Activated CD8-positive, alpha-beta memory T cell treated with anti-CD3 and anti-CD28 coated beads, Interleukin-2, amount 50 U/mL, for 1 hour (primary cell): ENCODE measurements around the gene PARD3.
"Not testable (repeated sequence)": the region's sequence is repeated elsewhere in the genome, so short reads cannot be mapped to it uniquely, and the experiment has no call there.

Experiments used
- DNase-seq: peaks from one replicate; pipeline ENCODE4 v3.0.0-alpha.2; 2020; ENCODE audit errors: extremely low read depth

PARD3 gene

DNA sequence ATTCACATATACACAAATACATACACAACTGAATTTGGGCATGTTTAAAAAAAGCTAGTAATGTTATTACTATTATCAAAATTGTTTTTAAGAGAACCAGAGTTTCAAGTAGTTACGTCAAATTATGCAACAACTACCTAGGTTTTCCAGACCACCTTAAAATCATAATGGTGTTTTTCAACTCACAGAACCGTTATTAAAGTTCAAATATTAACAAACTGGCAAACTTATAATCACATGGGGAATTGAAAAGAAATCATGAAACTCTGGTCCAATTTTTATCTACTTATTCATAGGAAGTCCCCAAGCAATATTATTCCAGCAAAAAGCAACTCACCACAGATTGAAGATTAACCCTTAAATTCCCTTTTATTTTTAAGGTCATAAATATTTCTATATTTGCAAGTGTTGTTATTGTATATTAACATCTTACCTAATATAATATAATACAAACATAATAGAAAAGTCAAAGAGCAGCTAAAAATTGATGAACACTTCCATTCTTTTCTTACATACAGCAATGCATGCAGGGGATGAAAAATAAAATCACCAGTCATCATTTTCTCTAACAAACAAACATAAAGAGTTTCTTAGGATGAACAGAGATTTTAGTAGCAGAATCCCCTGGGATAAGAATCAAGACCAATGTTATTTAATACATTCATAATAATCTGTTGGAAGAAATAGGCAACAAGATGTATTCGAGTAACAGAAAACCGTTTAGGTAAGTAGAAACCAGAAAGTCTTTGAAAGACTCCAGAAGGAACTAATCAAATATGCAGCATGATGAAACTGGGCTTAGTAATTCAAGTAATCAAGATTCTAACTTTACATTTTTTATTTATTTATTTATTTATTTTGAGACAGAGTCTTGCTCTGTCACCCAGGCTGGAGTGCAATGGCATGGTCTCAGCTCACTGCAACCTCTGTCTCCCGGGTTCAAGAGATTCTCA lies 391.1 kb downstream of the PARD3 start:
- no peak for DNase-seq

DNA sequence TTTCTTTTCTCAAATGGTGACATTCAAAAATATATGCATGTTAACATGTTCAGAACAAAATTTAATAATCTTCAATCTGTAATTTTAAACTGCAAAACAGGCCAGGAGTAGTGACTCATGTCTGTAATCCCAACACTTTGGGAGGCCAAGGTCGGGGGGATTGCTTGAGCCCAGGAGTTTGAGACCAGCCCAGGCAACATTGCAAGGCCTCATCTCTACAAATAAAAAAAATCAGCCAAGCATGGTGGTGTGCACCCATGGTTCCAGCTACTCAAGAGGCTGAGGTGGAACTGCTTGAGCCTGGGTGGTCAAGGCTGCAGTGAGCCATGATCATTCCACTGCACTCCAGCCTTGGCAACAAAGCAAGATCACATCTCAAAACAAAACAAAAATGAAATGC lies 394.3 kb downstream of the PARD3 start:
- DNase-seq, result no peak

DNA sequence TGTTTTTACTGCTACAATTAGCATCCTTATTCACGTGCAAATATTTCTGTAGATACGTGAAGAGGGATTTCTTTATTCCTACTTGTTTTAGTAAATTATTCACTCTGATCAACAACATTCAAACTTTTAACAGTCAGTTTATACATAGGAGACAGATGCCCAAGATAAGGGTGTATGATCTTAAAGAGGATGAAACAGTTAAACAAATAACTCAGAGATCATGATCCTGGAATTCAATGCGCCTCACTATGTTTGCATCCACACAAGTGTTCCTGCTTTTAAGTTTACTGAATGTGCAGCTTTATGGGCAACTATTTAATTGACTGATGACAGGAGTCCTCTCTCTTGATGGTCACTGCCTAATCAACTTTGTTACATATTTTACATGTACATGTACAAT lies 394.8 kb downstream of the PARD3 start:
- no peak for DNase-seq

DNA sequence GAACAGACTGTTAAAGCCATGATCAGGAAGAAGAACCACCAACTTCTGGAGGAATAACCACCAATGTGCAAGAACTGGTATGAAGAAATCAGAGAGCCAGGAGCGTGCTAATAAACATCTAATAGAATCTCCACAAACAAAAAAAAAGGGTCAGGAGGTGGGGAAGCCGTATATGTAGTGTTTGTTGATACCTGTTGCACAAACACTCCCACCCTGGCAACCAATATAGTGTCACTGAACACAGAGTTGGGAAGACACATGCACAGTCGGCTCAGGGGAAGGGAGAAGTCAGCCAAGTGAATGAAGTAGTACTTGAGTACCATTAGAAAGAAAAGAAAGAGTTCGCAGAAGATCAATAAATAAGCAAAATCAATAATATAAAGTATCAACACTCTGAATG lies 400.1 kb downstream of the PARD3 start:
- DNase-seq, result no peak

DNA sequence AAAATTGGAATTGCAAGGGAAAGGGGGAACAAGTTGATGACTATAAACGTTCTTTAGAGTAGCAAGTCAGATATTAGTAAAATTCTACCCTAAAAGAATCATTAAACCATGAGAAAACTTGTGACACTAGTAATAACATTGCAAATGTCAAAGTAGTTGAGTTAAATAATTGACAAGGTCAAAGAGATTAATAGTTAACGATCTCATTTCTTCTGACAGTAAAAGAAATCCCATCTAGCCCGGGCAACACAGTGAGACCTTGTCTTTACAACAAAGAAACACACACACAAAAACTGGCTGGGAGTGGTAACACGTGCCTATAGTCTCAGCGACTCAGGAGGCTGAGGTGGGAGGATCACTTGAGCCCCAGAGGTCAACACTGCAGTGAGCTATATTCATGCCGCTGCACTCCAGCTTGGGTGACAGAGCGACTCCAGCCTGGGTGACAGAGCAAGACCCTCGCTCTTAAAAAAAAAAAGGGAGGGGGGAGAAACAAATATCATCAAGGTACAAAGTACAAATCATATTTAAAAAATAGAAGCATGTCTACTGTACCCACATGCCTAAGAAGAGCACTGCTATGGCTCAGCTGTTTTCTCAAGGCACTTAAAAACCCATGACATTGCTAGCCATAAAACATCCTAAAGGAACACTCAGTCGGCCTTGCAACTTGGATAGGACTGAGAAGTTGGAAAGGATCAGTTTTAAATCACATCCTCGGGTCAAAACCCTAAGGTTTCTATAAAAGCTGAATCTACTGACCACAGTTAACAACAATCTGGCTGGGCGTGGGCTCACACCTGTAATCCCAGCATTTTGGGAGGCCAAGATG lies 401.1 kb downstream of the PARD3 start:
- no peak for DNase-seq

DNA sequence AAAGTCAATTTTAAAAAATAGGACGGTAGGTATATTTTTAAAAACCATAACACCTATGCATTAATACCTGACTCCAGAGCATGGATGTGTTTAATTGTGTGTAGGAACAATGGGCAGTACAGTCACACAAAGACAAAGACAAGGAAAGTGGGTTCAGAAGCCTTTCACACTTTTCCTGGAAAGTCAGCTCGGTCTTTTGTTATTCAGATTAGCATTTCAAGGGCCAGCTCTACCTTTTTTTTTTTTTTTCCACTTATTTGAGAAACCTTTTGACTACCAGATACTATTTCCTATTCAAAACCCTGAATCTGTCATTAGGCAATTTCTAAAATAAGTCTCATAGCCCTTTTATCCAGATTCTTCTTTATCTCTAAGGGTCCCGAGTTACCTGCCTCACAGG lies 401.9 kb downstream of the PARD3 start:
- no peak for DNase-seq

DNA sequence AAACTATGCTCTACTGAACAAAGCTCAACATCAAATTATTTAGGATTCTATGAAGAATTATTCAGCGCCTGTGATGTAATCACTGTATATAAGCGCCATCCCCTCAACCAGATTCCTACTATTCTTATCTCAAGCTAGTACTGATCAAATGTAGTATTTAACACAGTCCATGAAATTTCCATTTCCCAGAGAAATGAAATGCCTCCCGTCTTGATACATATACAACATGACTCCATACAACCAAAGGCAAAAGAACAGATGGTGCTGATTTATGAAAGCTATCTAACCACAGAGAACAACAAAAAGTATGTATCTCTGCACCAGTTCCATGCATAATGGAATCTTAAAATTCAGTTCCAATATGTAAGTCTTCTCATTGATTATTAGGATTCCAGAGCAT lies 406.1 kb downstream of the PARD3 start:
- no peak for DNase-seq

DNA sequence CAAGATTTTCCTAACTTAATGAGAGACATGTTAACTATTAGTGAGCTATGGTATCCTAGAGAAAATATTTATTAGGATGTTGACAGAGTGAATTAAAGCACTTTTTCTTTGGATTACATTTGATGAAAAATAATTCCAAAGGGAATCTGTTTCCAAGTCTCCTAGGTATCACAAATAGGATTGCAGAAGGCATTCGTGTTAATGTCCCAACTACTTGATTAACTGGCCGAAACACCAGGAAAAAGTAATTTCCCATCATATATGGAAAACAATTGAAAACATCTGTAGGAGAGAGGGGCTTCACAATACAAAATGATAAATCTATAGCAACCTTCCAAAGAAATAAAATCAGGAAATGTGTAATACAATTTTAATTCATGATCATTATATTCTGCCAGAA lies 406.7 kb downstream of the PARD3 start:
- no peak for DNase-seq

DNA sequence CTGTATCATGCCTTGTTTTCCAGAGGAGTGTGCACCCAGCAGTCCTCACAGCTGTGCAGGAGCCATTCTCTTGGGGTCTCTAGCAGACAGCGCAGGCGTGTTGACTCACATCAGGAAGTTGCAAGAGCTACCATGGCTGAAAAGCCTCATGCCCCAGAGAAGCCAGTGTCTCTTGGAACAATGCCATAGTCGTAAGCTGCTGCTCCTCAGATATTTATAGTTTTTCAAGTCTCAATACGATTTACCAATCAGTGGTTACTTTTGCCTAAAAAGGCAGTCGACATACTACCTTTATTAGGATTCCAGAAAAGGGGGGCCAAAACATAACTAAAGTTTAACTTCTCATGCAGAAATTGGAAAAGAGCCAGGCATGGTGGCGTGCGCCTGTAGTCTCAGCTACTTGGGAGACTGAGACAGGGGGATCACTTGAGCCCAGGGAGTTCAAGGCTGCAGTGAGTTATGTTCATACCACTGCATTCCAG lies 407.7 kb downstream of the PARD3 start:
- DNase-seq, result no peak

DNA sequence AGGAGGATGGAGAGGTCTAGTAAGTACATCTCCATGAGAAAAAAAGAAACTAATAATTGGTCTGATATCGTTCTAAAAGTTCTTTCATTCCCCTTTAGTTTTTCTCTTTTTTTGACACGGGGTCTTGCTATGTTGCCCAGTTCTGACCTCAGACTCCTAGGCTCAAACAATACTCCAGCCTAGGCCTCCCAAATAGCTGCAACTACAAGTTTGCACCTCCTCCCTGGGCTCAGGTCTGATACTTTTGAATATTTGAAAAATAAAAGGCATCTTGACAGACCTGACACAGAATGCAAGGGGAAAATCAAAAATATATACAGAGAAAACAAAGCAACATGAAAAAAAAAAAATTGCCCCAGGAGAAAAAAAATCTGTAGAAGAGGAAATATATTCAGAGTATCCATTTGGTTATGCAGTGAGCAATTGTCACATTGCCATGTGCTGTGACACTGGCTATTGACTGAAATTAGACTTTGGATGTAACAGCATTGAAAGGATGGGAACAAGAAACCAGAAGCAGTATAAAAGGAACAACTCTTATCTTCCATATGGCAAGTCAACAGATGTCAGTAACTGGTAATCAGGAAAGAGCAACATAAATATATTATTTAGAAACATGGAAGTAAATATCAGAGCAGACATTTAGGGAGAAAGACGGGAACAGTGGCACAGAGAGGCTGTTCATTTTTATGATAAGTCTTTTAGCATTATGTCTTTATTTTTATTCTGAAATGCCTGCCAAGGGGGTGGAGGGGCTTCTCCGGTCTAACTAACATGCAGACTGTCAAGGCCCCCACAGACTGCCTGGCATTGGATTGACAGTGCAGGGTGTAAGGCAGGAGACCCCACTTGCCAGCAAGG lies 408.4 kb downstream of the PARD3 start:
- no peak for DNase-seq

DNA sequence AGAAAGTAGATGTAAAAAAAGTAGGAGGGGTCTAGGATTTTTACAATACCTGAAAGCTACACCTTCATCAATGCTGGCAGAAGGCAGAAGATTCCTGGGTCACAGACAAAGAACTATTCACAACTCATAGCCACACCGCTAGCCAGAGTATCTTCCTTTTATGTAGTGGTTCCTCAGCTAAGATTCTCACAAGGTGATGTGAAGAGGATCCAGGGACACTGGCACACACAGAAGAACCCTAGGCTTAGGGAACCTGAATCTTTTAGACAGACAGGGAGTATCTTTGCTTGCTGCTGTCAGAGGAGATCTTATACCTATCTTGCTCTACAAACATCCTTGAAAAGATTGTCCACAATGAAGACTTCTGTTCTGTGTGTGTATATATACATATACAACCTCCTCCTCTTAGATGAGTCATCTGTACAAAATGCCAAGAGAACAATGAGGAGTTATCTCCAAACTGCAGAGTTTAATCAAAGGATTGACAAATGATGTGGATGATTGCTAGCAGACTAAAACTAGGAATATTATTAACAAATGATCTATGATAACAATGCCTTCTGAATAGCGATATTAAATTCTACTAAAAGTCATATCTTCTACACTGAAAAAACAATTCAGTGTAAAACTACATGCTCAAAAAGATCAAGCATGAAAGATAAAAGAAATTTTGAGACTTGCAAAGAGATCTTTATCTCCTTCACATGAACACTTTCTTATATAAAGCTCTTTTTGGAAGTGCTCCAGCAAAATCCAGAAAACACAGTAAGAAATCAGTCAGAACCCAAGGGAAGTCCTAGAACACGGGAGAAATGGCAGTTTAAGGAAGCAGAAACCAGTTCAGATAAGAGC lies 409.3 kb downstream of the PARD3 start:
- no peak for DNase-seq

DNA sequence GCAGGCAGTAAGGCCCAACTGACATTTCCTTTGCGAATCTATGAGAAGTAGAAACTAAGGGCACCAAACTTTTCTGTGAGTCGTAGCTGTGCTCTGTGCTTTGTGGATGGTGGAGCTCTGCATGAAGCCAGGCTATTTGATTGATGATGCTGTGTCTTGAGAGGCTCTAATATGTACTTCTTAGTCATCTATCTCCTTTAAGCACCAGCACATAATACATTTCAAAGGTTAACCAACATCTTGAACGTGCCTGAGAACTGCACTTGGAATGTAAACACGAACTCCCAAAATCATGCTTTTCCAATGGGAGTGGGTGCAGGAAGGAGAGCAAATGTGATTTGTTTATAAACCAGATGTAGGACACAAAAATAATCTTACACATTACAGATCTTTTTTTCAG lies 411.6 kb downstream of the PARD3 start:
- no peak for DNase-seq

DNA sequence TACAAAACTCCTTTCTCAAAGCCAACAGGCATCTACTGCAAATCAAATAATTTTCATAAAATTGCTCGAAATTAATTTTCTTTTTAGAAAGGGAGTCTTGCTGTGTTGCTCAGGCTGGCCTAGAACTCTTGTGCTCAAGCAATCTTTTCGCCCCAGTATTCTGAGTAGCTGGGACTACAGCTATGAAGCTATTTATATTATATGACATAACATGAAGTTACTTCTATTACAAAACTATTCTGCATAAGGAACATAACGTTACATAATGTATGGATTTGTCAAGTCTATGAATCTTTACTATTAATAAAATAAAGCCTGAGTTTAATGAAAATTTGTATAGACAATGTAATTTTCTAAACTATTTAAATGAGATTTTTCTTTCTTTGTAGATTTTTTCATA lies 415.0 kb downstream of the PARD3 start:
- DNase-seq, result no peak

DNA sequence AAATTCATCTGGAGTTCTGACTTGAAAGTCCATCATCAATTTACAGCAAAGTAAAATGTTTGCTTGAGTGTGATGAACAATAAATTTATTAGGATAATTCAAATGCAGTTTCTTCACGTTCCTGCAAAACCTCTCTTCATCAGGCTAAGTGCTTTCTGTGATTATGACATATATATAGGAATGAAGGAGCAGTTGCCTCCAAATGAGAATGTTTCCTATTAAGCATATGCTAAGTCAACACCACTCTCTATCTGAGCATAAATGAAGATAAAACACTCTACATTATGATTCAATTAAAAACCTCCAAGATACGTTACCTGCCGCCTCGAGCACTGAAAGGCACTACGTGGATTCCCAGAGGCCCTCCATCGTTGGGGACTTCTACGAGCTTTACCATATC lies 416.1 kb downstream of the PARD3 start:
- no peak for DNase-seq

DNA sequence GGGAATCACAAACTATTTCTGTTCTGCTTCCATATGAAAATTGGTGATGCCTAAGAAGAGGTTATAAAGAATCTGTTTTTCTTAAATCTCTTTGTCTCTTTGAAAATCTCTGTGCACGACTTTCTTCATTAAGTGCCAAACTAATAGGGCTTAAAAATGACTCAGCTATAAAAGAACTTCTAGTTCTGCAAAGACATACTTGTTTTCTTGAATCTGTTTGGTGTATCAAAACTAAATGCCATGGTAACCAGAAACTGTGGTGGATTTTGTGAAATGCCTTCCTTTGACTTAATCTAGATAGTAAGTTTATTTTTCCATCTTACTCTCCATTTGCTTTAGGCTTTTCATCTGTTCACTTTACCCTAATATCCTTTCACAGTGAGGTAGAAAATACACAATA lies 417.8 kb downstream of the PARD3 start:
- DNase-seq, result no peak

DNA sequence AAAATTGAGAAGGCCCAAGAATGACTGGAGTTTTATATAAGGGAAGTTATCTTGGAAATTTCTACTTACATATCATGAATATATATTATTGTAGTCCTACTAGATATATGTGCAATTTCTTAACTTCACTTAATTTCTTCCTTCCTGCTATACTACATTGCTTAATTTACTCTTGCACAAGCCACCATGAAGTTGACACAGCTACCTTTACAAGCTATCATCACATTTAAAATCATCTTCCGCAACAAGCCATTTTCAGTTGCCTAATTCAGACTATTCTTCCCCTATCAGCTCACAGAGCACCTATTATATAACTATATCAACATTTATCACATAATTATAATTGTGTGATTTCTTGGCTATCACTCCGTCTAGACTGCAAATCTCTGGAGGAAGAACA lies 418.4 kb downstream of the PARD3 start:
- no peak for DNase-seq

DNA sequence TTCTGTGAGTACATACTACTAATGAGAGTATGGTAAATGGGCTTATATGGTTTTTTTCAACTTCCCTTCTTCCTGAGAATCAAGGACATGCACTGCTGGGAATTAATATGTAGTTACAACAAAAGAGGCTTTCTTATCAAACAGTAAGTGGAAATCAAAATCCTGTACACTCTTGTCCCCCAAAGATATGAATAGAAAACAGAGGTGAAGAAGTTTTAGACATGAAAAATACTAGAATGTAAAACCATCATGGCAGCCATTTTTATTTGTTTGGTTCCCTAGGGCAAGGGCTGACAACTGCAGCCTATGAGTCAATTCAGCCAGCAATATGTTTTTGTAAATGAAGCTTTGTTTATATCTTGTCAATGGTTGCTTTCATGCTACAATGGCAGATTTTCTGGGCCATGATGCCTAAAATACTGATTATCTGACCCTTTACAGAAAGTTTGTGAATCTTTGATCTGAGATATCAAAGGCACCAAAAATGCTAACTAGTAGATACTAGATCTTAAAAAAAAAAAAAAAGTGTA lies 422.4 kb downstream of the PARD3 start:
- no peak for DNase-seq

DNA sequence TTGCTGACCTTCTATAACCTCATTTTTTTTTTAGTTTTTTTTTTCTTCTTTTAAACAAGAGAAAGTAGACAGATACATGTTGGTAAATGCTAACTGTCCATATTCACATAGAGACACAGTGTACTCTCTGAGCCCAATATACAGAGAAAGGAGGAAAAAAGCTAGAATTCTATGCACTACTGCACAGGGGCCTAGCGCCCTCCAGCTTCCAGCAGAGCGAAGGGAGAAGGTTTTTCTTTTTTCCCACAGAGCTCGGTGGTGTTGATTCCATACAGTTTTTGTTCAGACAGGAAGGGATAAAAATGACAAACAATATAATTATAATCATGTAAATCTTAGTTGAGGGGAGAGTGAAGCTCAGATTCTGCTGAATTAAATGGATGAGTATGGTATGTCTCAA lies 423.9 kb downstream of the PARD3 start:
- not testable (repeated sequence) for DNase-seq

DNA sequence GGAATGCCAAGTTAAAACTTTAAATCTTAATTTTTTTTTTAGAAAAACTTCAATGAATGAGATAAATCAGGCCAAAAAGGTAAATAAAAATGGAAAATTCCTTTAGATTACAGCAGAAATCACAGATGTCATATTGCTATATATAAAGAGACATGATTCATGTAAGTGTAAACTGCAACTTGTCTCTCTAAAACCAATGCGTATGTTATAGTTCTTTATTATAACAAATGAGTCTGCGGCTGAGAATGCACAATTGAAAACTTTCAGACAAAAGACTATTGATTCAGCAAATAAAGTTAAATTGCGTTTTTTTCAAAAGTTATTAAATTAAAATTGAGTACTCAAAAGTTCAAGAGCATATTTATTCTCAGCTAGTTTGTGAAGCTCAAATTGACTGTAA lies 425.3 kb downstream of the PARD3 start:
- DNase-seq, result no peak

DNA sequence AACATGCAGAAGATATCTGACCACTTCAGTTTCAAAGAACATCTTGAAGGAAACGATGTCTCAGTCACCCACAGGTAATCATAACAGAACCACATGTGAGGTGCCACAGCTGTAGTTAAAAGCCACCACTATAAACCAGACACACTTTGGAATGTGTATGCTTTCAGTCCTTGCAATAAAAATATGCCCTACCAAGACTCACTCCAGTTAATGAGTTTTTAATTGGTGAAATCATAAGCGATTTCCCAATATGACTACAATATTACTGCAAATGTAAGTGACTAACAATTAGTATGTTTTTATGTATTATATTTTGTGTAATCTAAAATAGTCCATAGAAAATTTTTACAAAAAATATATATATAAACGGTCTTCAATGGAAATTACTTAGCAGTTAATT lies 428.2 kb downstream of the PARD3 start:
- no peak for DNase-seq

DNA sequence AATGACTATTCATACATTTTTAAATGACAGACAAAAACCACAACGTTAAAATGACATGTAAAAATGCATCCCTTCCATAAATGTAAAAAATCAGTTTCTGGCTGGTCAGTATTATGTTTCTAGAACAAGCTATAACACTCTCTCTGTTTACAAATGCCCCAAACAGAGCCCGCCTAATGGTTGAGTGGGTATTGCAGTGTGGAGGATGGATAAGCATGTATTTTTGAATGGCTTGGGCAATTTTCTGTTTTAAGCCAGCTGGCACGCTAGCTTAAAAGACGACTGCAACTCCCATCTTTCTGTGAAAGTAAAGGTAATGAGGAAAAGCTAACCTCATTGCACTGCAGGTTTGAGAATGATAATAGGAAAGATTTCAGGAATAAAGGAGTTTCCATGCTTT lies 430.7 kb downstream of the PARD3 start:
- DNase-seq, result no peak
